GM23338 (cell line): ENCODE results near the gene ZNF334. TPM values are rescaled to one million over a fixed set of nuclear protein-coding genes. Genes with fewer than 3 reads are reported as not detected.

ENCODE experiments used
- ATAC-seq: fragments of 200-7000 bp; cut with Tn5 transposase; 3 replicates; pipeline ENCODE4 v1.9.1; 2020
- DNase-seq: peaks from one replicate; pipeline ENCODE4 v3.0.0-alpha.2; 2015; ENCODE audit warnings: low spot score
- H2AFZ ChIP-seq: fragments of 200-600 bp; sonication (generic); 2 replicates; pipeline ENCODE4 v1.8.0; 2016; ENCODE audit warnings: antibody characterized with exemption, mild to moderate bottlenecking, moderate library complexity
- H3F3A ChIP-seq: fragments of 200-600 bp; sonication (generic); replicated peaks from 2 replicates; pipeline ENCODE4 v1.8.0; 2017; ENCODE audit warnings: antibody characterized with exemption, mixed run types, low read depth
- H3K27ac ChIP-seq: fragments of 200-600 bp; sonication (generic); 2 replicates; pipeline ENCODE4 v1.6.1; 2016; ENCODE audit warnings: low read depth
- H3K27me3 ChIP-seq: fragments of 200-600 bp; sonication (generic); 2 replicates; pipeline ENCODE4 v1.8.0; 2016; ENCODE audit warnings: mild to moderate bottlenecking, mixed run types, moderate library complexity; ENCODE audit not compliant: insufficient read depth
- H3K36me3 ChIP-seq: fragments of 200-600 bp; sonication (generic); 2 replicates; pipeline ENCODE4 v1.8.0; 2016; ENCODE audit warnings: mild to moderate bottlenecking; ENCODE audit not compliant: insufficient read depth
- H3K4me1 ChIP-seq: fragments of 200-600 bp; sonication (generic); 2 replicates; pipeline ENCODE4 v1.8.0; 2016; ENCODE audit warnings: mild to moderate bottlenecking, moderate library complexity; ENCODE audit not compliant: insufficient read depth
- H3K4me2 ChIP-seq: fragments of 200-600 bp; sonication (generic); 2 replicates; pipeline ENCODE4 v1.7.1; 2017; ENCODE audit warnings: mixed run types
- H3K4me3 ChIP-seq: fragments of 200-600 bp; sonication (generic); 2 replicates; pipeline ENCODE4 v1.6.1; 2016; ENCODE audit warnings: mixed run types
- H3K79me2 ChIP-seq: fragments of 200-600 bp; sonication (generic); replicated peaks from 2 replicates; pipeline ENCODE4 v1.8.0; 2017; ENCODE audit warnings: mild to moderate bottlenecking; ENCODE audit not compliant: insufficient read depth
- H3K9me2 ChIP-seq: fragments of 200-600 bp; sonication (generic); 2 replicates; pipeline ENCODE4 v1.8.0; 2017; ENCODE audit not compliant: insufficient read depth
- H4K20me1 ChIP-seq: fragments of 200-600 bp; sonication (generic); replicated peaks from 2 replicates; pipeline ENCODE4 v1.8.0; 2017; ENCODE audit warnings: mild to moderate bottlenecking; ENCODE audit not compliant: insufficient read depth
- H3K27ac Mint-ChIP-seq: 2 replicates; pipeline ENCODE4 v1.8.0; 2020; ENCODE audit warnings: inconsistent platforms, mild to moderate bottlenecking, moderate library complexity, mixed read lengths
- H3K27me3 Mint-ChIP-seq: 3 replicates; pipeline ENCODE4 v1.8.0; 2022; ENCODE audit warnings: low read depth, mild to moderate bottlenecking, moderate library complexity, mixed read lengths, inconsistent platforms; ENCODE audit not compliant: insufficient read depth, poor library complexity
- H3K36me3 Mint-ChIP-seq: 3 replicates; pipeline ENCODE4 v1.8.0; 2021; ENCODE audit warnings: low read depth, mild to moderate bottlenecking, inconsistent platforms, moderate library complexity, mixed read lengths
- H3K4me1 Mint-ChIP-seq: 3 replicates; pipeline ENCODE4 v1.8.0; 2020; ENCODE audit warnings: mild to moderate bottlenecking, inconsistent platforms, mixed read lengths
- H3K4me3 Mint-ChIP-seq: 3 replicates; pipeline ENCODE4 v1.8.0; 2021; ENCODE audit warnings: moderate library complexity, mild to moderate bottlenecking, inconsistent platforms, mixed read lengths
- H3K9me3 Mint-ChIP-seq: 3 replicates; pipeline ENCODE4 v1.8.0; 2020; ENCODE audit warnings: moderate library complexity, mild to moderate bottlenecking, inconsistent platforms, mixed read lengths
- CREB1 ChIP-seq: fragments of 250-450 bp; sonication (Bioruptor Pico); IDR thresholded peaks from 2 replicates; pipeline ENCODE4 v1.5.0; 2020; ENCODE audit warnings: low read depth, mild to moderate bottlenecking, moderate library complexity
- CTCF ChIP-seq, 2 experiments: fragments of 200-600 bp in 1 of 2; sonication (generic) in 1 of 2; conservative IDR thresholded peaks; 2 replicates each; pipeline versions ENCODE4 v1.5.1 to v1.6.1; 2016 to 2017; ENCODE audit warnings: antibody characterized with exemption in 2 of 2, low read depth in 2 of 2, mild to moderate bottlenecking in 2 of 2, moderate library complexity in 1 of 2
- EZH2 ChIP-seq: fragments of 200-600 bp; sonication (generic); IDR thresholded peaks from one replicate; pipeline ENCODE4 v1.8.0; 2017; ENCODE audit warnings: antibody characterized with exemption, mild to moderate bottlenecking, low read depth; ENCODE audit not compliant: unreplicated experiment
- JUNB ChIP-seq: IDR thresholded peaks from one replicate; pipeline ENCODE4 v1.6.1; 2016; ENCODE audit warnings: antibody characterized with exemption; ENCODE audit not compliant: unreplicated experiment
- NANOG ChIP-seq: IDR thresholded peaks from 2 replicates; pipeline ENCODE4 v1.6.1; 2016; ENCODE audit warnings: antibody characterized with exemption, borderline replicate concordance
- POLR2AphosphoS5 ChIP-seq: IDR thresholded peaks from 2 replicates; pipeline ENCODE4 v1.6.1; 2016; ENCODE audit warnings: antibody characterized with exemption, low read depth
- STAT1 ChIP-seq: IDR thresholded peaks from one replicate; pipeline ENCODE4 v1.6.1; 2016; ENCODE audit warnings: antibody characterized with exemption; ENCODE audit not compliant: unreplicated experiment
- ZNF114 ChIP-seq: fragments of 250-450 bp; sonication (Bioruptor Pico); IDR thresholded peaks from 2 replicates; pipeline ENCODE4 v1.5.0; 2020; ENCODE audit warnings: mild to moderate bottlenecking, moderate library complexity
- ZNF331 ChIP-seq: fragments of 250-450 bp; sonication (Bioruptor Pico); IDR thresholded peaks from 2 replicates; pipeline ENCODE4 v1.5.0; 2020; ENCODE audit warnings: low read depth, mild to moderate bottlenecking, moderate library complexity
- polyA plus RNA-seq: library from polyadenylated mRNA; unstranded; fragments of >200 nt; fragmentation: Nextera tagmentation; extraction: Ambion mirVana; gene quantifications from 2 replicates; pipeline ENCODE4 v1.2.1, GENCODE V29; 2016
- total RNA-seq: library from RNA; depleted of rRNA; stranded (reverse); fragments of >200 nt; shearing (Covaris generic); gene quantifications from 2 replicates; pipeline ENCODE4 v1.2.3, GENCODE V29; 2014
- TF ChIP-seq, protein P1 (sequence below): IDR thresholded peaks from one replicate; pipeline ENCODE4 v1.6.1; 2018; ENCODE audit warnings: antibody characterized with exemption; ENCODE audit not compliant: unreplicated experiment
- TF ChIP-seq, protein P2 (sequence below): IDR thresholded peaks from 2 replicates; pipeline ENCODE4 v1.6.1; 2016; ENCODE audit warnings: antibody characterized with exemption
- TF ChIP-seq, protein P3 (sequence below): fragments of 250-450 bp; sonication (Bioruptor Pico); IDR thresholded peaks from 2 replicates; pipeline ENCODE4 v1.5.0; 2020; ENCODE audit warnings: mild to moderate bottlenecking, moderate library complexity

Gene ZNF334
- total and polyA plus RNA-seq, 2 experiments from 2014 or later = 12.4 to 19.1 TPM

DNA sequence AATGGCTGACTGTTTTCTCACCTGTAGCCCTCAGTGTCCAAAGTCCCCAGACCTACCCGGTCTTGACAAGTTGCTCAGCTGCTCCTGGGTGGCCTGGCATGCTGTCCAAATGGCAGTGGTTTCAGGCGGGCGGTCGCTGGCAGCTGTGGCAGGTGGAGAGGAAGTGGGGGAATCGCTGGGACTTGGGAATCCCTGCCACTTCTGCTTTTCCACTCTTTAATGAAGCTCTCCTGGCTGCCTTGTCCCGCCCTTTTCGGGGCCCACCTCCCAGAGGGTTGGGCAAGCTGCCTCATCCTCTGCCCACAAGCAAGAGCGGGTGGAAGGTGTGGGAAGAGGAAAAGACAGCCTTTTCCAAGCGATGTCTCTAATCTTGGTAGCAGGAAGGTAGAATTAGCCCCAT, 37.1 kb upstream of the ZNF334 start, which contains the start of gene OCSTAMP (continued):
- TF ChIP-seq, protein P1, sequence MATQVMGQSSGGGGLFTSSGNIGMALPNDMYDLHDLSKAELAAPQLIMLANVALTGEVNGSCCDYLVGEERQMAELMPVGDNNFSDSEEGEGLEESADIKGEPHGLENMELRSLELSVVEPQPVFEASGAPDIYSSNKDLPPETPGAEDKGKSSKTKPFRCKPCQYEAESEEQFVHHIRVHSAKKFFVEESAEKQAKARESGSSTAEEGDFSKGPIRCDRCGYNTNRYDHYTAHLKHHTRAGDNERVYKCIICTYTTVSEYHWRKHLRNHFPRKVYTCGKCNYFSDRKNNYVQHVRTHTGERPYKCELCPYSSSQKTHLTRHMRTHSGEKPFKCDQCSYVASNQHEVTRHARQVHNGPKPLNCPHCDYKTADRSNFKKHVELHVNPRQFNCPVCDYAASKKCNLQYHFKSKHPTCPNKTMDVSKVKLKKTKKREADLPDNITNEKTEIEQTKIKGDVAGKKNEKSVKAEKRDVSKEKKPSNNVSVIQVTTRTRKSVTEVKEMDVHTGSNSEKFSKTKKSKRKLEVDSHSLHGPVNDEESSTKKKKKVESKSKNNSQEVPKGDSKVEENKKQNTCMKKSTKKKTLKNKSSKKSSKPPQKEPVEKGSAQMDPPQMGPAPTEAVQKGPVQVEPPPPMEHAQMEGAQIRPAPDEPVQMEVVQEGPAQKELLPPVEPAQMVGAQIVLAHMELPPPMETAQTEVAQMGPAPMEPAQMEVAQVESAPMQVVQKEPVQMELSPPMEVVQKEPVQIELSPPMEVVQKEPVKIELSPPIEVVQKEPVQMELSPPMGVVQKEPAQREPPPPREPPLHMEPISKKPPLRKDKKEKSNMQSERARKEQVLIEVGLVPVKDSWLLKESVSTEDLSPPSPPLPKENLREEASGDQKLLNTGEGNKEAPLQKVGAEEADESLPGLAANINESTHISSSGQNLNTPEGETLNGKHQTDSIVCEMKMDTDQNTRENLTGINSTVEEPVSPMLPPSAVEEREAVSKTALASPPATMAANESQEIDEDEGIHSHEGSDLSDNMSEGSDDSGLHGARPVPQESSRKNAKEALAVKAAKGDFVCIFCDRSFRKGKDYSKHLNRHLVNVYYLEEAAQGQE = no peak
- TF ChIP-seq JUNB (no peak), CREB1 (no peak), POLR2AphosphoS5 (no peak), EZH2 (no peak), ZNF114 (CRISPR knock-in tag) (no peak), ZNF331 (CRISPR knock-in tag) (no peak), STAT1 (no peak), NANOG (no peak)
- TF ChIP-seq, protein P2, sequence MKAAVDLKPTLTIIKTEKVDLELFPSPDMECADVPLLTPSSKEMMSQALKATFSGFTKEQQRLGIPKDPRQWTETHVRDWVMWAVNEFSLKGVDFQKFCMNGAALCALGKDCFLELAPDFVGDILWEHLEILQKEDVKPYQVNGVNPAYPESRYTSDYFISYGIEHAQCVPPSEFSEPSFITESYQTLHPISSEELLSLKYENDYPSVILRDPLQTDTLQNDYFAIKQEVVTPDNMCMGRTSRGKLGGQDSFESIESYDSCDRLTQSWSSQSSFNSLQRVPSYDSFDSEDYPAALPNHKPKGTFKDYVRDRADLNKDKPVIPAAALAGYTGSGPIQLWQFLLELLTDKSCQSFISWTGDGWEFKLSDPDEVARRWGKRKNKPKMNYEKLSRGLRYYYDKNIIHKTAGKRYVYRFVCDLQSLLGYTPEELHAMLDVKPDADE = no peak

- Mint-ChIP-seq H3K4me1 (peaks cover 25% of the 10 kb centered on the region), H3K4me3 (no peak overlapping the region), H3K27ac (no peak overlapping the region), H3K9me3 (no peaks in the 10 kb centered on the region), H3K36me3 (no peaks in the 10 kb centered on the region), H3K27me3 (peaks cover 7% of the 10 kb centered on the region)
- no peak overlapping the region for H3K4me3 ChIP-seq
- DNase-seq = no peak
- ATAC-seq = no peak
- H2AFZ ChIP-seq = no peak overlapping the region
- H3K27me3 ChIP-seq = no peaks in the 10 kb centered on the region
- no peaks in the 10 kb centered on the region for H3K36me3 ChIP-seq
- no peaks in the 10 kb centered on the region for H3F3A ChIP-seq
- peaks cover 40% of the 10 kb centered on the region for H3K4me1 ChIP-seq
- no peak overlapping the region for H3K4me2 ChIP-seq
- H3K27ac ChIP-seq = no peak overlapping the region
- H4K20me1 ChIP-seq = no peaks in the 10 kb centered on the region
- TF ChIP-seq POLR2AphosphoS5 (no peak), STAT1 (no peak), CTCF (conservative IDR thresholded peaks at IDR 0.05; ENCODE audit: low read depth in 2 of 2) (peak; percentile 16 to 29; a peak in 2 of 4 replicates)
- TF ChIP-seq, protein P3, sequence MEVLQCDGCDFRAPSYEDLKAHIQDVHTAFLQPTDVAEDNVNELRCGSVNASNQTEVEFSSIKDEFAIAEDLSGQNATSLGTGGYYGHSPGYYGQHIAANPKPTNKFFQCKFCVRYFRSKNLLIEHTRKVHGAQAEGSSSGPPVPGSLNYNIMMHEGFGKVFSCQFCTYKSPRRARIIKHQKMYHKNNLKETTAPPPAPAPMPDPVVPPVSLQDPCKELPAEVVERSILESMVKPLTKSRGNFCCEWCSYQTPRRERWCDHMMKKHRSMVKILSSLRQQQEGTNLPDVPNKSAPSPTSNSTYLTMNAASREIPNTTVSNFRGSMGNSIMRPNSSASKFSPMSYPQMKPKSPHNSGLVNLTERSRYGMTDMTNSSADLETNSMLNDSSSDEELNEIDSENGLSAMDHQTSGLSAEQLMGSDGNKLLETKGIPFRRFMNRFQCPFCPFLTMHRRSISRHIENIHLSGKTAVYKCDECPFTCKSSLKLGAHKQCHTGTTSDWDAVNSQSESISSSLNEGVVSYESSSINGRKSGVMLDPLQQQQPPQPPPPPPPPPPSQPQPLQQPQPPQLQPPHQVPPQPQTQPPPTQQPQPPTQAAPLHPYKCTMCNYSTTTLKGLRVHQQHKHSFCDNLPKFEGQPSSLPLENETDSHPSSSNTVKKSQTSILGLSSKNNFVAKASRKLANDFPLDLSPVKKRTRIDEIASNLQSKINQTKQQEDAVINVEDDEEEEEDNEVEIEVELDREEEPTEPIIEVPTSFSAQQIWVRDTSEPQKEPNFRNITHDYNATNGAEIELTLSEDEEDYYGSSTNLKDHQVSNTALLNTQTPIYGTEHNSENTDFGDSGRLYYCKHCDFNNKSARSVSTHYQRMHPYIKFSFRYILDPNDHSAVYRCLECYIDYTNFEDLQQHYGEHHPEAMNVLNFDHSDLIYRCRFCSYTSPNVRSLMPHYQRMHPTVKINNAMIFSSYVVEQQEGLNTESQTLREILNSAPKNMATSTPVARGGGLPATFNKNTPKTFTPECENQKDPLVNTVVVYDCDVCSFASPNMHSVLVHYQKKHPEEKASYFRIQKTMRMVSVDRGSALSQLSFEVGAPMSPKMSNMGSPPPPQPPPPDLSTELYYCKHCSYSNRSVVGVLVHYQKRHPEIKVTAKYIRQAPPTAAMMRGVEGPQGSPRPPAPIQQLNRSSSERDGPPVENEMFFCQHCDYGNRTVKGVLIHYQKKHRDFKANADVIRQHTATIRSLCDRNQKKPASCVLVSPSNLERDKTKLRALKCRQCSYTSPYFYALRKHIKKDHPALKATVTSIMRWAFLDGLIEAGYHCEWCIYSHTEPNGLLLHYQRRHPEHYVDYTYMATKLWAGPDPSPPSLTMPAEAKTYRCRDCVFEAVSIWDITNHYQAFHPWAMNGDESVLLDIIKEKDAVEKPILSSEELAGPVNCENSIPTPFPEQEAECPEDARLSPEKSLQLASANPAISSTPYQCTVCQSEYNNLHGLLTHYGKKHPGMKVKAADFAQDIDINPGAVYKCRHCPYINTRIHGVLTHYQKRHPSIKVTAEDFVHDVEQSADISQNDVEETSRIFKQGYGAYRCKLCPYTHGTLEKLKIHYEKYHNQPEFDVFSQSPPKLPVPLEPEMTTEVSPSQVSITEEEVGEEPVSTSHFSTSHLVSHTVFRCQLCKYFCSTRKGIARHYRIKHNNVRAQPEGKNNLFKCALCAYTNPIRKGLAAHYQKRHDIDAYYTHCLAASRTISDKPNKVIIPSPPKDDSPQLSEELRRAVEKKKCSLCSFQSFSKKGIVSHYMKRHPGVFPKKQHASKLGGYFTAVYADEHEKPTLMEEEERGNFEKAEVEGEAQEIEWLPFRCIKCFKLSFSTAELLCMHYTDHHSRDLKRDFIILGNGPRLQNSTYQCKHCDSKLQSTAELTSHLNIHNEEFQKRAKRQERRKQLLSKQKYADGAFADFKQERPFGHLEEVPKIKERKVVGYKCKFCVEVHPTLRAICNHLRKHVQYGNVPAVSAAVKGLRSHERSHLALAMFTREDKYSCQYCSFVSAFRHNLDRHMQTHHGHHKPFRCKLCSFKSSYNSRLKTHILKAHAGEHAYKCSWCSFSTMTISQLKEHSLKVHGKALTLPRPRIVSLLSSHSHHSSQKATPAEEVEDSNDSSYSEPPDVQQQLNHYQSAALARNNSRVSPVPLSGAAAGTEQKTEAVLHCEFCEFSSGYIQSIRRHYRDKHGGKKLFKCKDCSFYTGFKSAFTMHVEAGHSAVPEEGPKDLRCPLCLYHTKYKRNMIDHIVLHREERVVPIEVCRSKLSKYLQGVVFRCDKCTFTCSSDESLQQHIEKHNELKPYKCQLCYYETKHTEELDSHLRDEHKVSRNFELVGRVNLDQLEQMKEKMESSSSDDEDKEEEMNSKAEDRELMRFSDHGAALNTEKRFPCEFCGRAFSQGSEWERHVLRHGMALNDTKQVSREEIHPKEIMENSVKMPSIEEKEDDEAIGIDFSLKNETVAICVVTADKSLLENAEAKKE = no peak
- no peaks in the 10 kb centered on the region for H3K9me2 ChIP-seq
- no peaks in the 10 kb centered on the region for H3K79me2 ChIP-seq
These were observed 36.0 kb upstream of the ZNF334 start for GRCh38 chr20:46549188-46549972.
